ENCODE measurements around the gene ZC3H10. TPM values are rescaled to one million over a fixed set of nuclear protein-coding genes. Genes with fewer than 3 reads are reported as not detected.

Gene ZC3H10
- total RNA-seq, 2 donors from 2014 or later = 7.1 to 15.0 TPM

DNA sequence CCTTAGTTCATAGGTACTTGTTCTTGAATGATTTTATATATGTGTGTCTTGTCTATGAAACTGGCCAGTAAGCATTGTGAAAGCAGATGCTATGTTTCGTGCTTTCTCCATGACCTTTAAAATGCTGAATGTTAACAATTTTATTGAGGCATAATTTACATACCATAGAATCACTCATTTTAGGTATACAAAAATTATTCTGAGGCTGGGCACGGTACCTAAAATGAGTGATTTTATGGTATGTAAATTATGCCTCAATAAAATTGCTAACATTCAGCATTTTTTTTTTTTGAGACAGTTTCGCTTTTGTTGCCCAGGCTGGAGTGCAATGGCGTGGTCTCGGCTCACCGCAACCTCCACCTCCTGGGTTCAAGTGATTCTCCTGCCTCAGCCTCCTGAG lies 16.8 kb downstream of the ZC3H10 start:
- Mint-ChIP-seq H3K9me3 (no peaks in the 10 kb centered on the region), H3K27ac (no peak overlapping the region), H3K36me3 (peaks cover 38 to 85% of the 10 kb centered on the region in 2 donors)
- no peak for DNase-seq (ENCODE audit: low spot score in 2 of 2)
- no peak for ATAC-seq

DNA sequence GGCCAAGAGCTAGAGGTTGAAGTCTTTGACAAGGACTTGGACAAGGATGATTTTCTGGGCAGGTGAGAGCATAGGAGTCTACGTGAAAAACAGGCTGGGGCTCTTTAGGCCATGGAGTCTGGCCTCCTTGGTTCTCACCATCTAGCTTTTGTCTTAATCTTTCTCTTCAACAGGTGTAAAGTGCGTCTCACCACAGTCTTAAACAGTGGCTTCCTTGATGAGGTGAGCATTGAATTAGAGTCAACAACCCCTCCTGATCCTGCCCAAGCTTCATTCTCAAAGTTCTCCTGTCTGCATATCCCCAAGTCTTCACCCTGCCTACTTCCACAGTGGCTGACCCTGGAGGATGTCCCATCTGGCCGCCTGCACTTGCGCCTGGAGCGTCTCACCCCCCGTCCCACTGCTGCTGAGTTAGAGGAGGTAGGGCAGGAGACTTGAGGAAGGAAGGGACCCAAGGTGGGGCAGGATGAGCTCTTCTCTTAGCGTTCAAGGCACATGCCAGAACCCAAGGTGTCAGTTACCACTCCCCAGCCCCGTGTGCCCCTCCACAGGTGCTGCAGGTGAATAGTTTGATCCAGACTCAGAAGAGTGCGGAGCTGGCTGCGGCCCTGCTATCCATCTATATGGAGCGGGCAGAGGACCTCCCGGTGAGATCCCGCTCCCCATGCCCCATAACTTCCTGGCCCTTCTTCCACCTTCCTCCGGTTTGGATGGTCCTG lies 19.9 kb downstream of the ZC3H10 start:
- Mint-ChIP-seq H3K36me3 (peaks cover 23 to 77% of the 10 kb centered on the region in 2 donors), H3K27ac (peak overlapping the region in 1 of 2 donors; percentile 46), H3K9me3 (no peaks in the 10 kb centered on the region)
- DNase-seq (ENCODE audit: low spot score in 2 of 2) = no peak
- ATAC-seq = no peak

DNA sequence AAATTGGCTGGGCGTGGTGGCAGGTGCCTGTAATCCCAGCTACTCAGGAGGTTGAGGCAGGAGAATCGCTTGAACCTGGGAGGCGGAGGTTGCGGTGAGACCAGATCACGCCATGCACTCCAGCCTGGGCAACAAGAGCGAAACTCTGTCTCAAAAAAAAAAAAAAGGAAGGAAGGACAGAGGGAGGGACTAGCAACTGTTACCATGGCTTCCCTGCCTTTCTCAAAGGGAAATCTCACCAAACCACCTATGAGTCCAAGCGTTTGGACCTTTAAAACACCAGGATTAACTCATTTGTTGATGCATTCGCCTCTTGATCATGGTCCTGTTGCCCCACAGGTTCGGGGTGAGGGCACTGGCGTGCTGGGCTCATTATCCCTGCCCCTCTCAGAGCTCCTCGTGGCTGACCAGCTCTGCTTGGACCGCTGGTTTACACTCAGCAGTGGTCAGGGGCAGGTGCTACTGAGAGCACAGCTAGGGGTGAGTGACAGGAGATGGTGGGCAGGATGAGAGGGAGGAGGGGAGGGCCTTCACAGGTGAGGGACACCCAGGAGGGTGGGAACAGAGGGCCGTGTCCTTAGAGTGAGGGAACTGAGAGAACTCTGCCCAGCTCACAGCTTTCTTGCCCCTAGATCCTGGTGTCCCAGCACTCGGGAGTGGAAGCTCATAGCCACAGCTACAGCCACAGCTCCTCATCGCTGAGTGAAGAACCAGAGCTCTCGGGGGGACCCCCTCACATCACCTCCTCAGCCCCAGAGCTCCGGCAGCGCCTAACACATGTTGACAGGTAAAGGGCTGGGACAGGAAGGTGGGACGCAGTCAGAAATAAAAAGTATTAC lies 24.1 kb downstream of the ZC3H10 start:
- DNase-seq (ENCODE audit: low spot score in 2 of 2) = no peak
- ATAC-seq = no peak
- Mint-ChIP-seq H3K36me3 (peaks cover 29 to 73% of the 10 kb centered on the region in 2 donors), H3K9me3 (no peaks in the 10 kb centered on the region), H3K27ac (peak overlapping the region; percentile 67 to 88)

DNA sequence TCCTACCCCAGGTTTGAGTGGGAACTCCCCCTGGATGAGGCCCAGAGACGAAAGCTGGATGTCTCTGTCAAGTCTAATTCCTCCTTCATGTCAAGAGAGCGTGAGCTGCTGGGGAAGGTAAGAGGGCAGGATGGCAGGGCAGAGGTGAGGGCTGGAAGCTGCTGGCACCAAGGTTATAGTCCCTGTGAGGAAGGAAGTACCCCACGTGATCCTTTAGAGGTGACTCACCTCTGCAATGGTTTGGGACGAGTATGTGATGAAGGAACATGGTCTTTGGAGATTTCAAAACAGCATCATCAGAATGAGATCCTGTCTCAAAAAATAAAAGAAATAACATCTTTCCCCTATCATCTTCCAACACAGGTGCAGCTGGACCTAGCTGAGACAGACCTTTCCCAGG lies 25.2 kb downstream of the ZC3H10 start:
- Mint-ChIP-seq H3K9me3 (no peaks in the 10 kb centered on the region), H3K27ac (peak overlapping the region; percentile 67 to 88), H3K36me3 (peaks cover 24 to 63% of the 10 kb centered on the region in 2 donors)
- no peak for DNase-seq (ENCODE audit: low spot score in 2 of 2)
- peak; percentile 56 to 83 for ATAC-seq

DNA sequence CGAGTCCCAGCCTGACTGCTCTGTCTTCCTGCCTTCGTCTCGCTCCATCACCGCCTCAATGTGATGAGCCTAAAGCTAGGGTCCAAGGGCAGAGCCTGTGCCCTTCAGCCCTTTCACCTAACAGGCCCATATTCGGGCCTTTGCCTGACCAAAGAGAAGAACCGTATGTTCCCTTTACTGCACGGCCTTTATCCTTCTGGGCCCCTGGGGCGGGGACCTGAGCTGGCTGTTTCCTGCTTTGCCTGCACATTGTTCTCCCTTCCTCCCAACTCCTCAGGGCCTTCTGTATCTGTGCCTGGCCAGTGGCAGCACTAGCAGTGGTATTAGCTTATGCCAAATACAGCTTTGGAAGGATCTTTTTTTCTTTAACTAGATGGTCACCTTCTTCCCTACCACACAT lies 25.8 kb downstream of the ZC3H10 start:
- H3K9me3 Mint-ChIP-seq = no peaks in the 10 kb centered on the region
- H3K27ac Mint-ChIP-seq = peak overlapping the region; percentile 13 to 92
- H3K36me3 Mint-ChIP-seq = peaks cover 18 to 56% of the 10 kb centered on the region in 2 donors
- no peak for ATAC-seq
- DNase-seq (ENCODE audit: low spot score in 2 of 2) = no peak

DNA sequence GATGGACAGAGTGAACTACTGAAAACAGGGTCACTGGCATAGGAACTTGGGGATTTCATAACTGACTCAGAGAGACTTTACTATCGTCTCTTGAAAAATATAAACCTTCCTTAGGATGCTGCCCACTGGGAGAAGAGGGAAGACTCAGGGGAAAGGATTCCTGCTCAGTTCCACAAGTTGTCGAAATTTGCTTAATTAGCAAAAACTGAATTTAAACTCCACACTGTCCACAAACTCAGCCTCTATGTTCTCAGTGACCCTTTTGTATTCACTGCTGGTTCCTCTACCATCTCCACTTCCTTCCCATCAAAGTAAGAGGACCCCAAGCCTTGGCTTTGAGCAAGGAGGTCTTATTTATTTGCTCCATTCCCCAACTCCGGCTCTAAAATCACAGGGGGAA lies 27.2 kb downstream of the ZC3H10 start:
- no peak overlapping the region for H3K27ac Mint-ChIP-seq
- peaks cover 18 to 44% of the 10 kb centered on the region in 2 donors for H3K36me3 Mint-ChIP-seq
- H3K9me3 Mint-ChIP-seq = no peaks in the 10 kb centered on the region
- no peak for ATAC-seq
- DNase-seq (ENCODE audit: low spot score in 2 of 2) = no peak

DNA sequence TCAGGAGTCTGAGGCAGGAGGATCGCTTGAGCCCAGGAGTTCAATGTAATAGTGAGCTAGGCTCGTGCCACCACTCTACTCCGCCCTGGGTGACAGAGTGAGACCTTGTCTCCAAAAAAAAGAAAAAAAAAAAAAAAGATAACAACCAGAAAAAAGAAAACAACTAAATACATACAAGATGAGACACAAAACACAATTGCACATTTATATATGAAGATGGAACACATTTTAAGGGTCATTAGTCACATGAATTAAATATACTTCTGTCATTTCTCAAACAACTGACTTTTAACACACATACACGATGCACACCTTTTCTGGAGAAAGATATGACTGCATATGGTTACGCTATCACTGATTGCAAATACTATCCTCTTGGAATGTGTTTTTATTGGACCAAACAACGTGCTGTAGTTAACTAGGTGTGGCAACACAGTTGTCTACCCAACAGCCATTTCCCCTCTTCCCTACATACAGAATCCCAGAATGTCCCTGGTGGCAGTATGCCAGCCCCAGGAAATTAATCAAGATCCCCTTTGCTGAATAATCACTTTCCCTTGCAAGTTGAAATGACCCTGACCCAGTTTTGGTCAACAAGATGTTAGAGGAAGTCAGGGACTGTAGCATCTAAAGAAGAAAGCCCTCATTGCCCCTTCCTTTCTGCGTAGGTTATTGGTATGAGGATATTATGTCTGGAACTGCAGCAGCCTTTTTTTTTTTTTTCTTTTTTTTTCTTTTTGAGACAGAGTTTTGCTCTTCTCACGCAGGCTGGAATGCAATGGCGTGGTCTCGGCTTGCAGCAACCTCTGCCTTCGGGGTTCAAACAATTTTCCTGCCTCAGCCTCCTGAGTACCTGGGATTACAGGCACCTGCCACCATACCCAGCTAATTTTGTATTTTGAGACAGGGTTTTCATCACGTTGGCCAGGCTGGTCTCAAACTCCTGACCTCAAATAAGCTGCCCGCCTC lies 28.7 kb downstream of the ZC3H10 start:
- DNase-seq (ENCODE audit: low spot score in 2 of 2) = no peak
- Mint-ChIP-seq H3K27ac (peak overlapping the region in 1 of 2 donors; percentile 88), H3K9me3 (no peaks in the 10 kb centered on the region), H3K36me3 (peaks cover 18 to 32% of the 10 kb centered on the region in 2 donors)
- ATAC-seq = no peak

DNA sequence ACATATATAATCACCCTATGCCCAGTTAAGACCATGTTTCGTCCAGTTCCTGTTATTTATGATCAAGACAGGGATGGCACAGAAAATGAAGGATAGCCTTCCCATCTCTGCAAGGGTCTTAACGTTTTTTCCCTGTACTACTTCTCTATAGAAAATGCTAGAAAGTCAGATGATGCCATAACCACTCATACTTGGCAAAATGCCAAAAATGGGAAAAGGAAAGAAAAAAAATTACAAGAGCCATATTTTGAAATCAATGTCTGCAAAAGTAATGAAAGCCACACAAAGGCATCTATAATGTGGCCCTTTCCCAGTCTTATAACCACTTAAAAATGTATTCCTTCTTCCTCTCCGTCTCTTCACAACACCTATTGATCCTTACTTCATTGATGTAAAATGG lies 32.5 kb downstream of the ZC3H10 start:
- no peak for DNase-seq (ENCODE audit: low spot score in 2 of 2)
- no peak for ATAC-seq
- Mint-ChIP-seq H3K9me3 (no peaks in the 10 kb centered on the region), H3K27ac (peak overlapping the region; percentile 88 to 98), H3K36me3 (peaks cover 0 to 9% of the 10 kb centered on the region in 2 donors)

DNA sequence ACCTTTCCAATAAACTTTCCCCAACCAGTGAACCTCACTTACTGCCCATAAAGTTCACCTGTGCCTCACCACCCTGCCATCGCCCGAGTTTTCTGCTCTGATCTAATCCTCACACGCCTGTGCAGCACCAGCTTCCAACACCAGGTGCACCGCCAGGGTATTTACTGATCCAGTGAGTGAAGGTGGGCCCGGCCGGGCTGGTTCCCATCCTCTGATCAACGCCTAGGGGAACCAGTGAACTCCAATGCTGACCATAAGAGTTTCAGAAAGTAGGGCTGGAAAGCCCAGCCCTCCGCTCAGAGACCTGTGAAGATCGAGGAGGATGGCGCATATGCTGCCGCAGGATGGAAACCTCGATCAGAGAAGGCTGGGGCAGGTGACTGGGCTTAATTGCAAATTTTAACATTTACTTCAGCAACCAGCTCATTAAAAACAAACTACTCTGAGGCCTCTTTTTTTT lies 33.6 kb downstream of the ZC3H10 start:
- H3K36me3 Mint-ChIP-seq = peaks cover 0 to 18% of the 10 kb centered on the region in 2 donors
- ATAC-seq = peak; percentile 65 to 66
- H3K9me3 Mint-ChIP-seq = no peaks in the 10 kb centered on the region
- peak overlapping the region; percentile 96 to 98 for H3K27ac Mint-ChIP-seq
- DNase-seq (ENCODE audit: low spot score in 2 of 2) = peak; percentile 69 to 71

DNA sequence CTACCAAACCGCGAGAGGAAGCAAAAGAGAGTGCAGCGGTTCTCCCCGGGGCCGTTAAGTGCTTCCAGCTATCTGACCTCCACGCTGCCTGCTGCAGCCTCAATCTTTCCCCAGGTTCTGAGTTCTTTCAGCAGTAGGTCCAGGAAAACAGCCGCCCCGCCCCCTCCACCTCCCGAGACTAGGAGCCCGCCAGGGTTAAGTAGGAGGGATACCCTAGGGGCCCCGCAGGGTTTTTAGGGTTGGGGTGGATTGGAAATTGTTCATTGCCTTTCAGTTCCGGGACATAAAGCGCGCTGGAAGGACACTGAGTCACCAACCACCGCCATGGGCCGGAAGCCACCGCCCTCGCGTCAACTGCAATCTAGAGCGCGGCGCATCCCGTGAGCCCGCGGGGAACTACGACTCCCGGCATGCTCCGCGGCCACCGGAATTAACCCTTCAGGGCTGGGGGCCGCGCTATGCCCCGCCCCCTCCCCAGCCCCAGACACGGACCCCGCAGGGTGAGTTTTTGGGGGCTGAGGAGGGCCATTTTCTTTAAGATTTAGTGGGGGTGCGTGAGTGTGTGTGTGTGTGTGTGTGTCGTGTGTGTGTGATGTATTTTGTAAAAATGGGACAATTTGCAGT lies 34.2 kb downstream of the ZC3H10 start, which contains the start of gene MYL6B:
Gene MYL6B, plus strand, starts transcription at position 456 of the 624 bp plus-strand sequence. CDS start 1,332 bp downstream, outside the sequence.
- ATAC-seq (peak; percentile 91 to 95), DNase-seq (ENCODE audit: low spot score in 2 of 2) (peak; percentile 90 to 96)
- Mint-ChIP-seq H3K9me3 (no peaks in the 10 kb centered on the region), H3K36me3 (peaks cover 3 to 21% of the 10 kb centered on the region in 2 donors), H3K27ac (peak within 1 kb of the TSS; percentile 96 to 98)

DNA sequence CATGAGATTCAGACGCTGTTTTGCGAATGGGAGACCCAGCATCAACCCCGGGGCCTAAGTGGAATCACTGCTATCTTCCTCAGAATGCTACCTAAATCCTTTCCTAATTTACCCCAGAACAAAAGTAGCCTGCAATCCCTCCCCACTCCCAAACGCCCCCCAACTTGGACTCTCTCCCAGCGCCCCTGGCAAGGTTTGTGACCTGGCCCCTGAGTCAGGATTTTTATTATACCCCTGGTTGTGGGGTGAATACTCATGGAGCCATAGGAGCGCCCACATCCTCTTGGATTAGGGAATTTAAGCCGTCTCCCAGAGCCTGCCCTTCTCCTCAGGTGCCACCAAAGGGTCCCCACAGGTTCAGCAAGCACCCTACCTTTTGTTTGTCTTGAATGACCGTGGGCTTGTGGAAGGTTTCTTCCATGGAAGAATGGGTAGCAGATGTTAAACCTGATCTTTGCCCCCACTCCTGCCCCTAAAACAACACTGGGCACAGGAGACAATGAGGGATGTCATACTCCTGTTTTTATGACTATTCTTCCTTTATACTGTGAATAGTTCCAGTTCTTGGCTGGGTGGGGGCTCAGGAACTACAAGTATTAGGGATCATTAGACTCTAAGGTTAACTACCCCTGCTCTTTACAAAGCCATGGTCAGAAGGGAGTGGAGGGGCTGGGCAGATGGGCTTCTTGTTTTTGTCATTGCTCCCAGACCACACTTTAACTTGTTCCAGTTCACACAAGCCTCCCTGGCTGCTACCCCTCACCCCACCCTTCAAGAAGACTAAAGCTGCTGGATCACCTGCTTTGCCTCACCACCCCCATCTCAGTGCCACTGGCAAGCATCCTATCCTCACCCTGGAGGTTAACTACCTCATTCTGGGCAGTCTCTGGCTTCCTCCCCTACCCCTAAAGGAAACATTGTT lies 35.0 kb downstream of the ZC3H10 start:
- ATAC-seq = no peak
- DNase-seq (ENCODE audit: low spot score in 2 of 2) = no peak
- peak overlapping the region; percentile 96 to 98 for H3K27ac Mint-ChIP-seq
- H3K9me3 Mint-ChIP-seq = no peaks in the 10 kb centered on the region
- H3K36me3 Mint-ChIP-seq = peaks cover 6 to 29% of the 10 kb centered on the region in 2 donors

DNA sequence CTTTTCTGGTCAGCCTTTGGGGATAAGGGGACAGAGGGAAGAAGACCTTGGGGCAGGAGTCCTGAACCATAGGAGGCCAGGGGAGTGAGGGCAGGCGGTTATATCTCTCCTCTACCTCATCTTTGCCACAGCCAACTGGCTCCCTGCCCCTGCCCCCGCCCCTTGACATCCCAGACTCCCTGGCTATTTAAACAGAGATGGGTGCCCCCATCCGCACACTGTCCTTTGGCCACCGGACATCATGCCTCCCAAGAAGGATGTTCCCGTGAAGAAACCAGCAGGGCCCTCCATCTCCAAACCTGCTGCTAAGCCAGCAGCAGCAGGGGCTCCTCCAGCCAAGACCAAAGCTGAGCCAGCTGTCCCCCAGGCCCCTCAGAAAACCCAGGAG lies 35.6 kb downstream of the ZC3H10 start:
- ATAC-seq = no peak
- H3K36me3 Mint-ChIP-seq = peaks cover 12 to 36% of the 10 kb centered on the region in 2 donors
- H3K27ac Mint-ChIP-seq = peak overlapping the region in 1 of 2 donors; percentile 98
- no peak for DNase-seq (ENCODE audit: low spot score in 2 of 2)
- H3K9me3 Mint-ChIP-seq = no peaks in the 10 kb centered on the region

DNA sequence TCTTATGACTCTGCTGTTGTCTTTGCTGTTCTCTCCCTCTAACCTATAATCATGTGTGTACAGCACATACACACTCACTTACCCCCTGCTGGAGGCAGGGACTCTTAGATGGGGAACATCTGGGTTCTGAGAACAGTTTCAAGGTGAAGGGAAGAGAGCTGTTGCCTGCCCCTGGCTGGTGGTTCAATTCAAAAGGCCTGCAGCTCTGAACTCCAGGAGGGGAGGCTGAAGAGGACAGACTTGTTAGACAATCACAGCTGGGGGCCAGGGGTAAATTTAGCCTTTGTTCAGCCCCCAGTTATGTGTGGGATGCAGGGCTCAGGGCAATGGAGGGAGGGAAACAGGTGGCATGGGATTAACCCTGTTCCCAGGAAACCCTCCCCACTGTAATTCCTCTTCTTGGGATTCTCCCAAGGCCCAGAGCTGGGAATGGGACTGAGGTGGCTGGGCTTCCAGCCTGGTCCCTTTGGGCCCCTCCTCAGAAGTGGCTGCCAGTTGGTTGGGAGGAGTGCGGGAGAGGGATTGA lies 36.2 kb downstream of the ZC3H10 start:
- Mint-ChIP-seq H3K36me3 (peaks cover 19 to 42% of the 10 kb centered on the region in 2 donors), H3K27ac (no peak overlapping the region), H3K9me3 (no peaks in the 10 kb centered on the region)
- DNase-seq (ENCODE audit: low spot score in 2 of 2) (no peak), ATAC-seq (no peak)

DNA sequence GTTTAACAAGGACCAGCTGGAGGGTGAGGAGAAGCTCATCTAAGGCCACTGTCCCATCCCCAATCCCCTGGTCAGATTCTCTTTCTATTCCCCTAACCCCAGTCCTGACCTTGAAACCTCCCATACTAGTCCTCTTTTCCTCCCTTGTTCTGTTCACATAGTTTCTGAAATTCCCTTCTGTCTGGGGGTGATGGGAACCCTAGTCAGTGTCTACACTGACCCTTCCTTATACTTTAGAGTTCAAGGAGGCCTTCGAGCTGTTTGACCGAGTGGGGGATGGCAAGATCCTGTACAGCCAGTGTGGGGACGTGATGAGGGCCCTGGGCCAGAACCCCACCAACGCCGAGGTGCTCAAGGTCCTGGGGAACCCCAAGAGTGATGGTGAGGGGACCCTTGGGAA lies 36.8 kb downstream of the ZC3H10 start:
- Mint-ChIP-seq H3K36me3 (peaks cover 24 to 47% of the 10 kb centered on the region in 2 donors), H3K9me3 (no peaks in the 10 kb centered on the region), H3K27ac (no peak overlapping the region)
- DNase-seq (ENCODE audit: low spot score in 2 of 2) (no peak), ATAC-seq (no peak)

Measured in activated naive CD4-positive, alpha-beta T cell treated with anti-CD3 and anti-CD28 coated beads, Interleukin-2, amount 50 U/mL, for 72 hours (primary cell).